Endodermal cell (in vitro differentiated cells): ENCODE results near the gene HYAL1. TPM values are rescaled to one million over a fixed set of nuclear protein-coding genes. Genes with fewer than 3 reads are reported as not detected.
A peak's percentile ranks its signal among the peaks of the same experiment; 100 is the strongest.

ENCODE experiments used
- DNase-seq: peaks from one replicate; pipeline ENCODE4 v3.0.0-alpha.2; 2017
- H3K27ac ChIP-seq: 2 replicates; pipeline ENCODE4 v1.5.1; 2013; ENCODE audit warnings: mild to moderate bottlenecking, low read depth, low read length, moderate library complexity
- H3K27me3 ChIP-seq: 2 replicates; pipeline ENCODE4 v1.6.1; 2013; ENCODE audit warnings: mild to moderate bottlenecking, low read length, moderate library complexity; ENCODE audit not compliant: insufficient read depth, control insufficient read depth, poor library complexity, severe bottlenecking
- H3K36me3 ChIP-seq: 2 replicates; pipeline ENCODE4 v1.7.0; 2013; ENCODE audit warnings: mild to moderate bottlenecking, low read length, moderate library complexity; ENCODE audit not compliant: control insufficient read depth, insufficient read depth
- H3K4me1 ChIP-seq: one replicate; pipeline ENCODE4 v1.7.0; 2013; ENCODE audit warnings: low read length; ENCODE audit not compliant: control insufficient read depth, insufficient read depth
- H3K4me3 ChIP-seq: 2 replicates; pipeline ENCODE4 v1.5.1; 2013; ENCODE audit warnings: mild to moderate bottlenecking, low read length, moderate library complexity
- H3K9ac ChIP-seq: 2 replicates; pipeline ENCODE4 v1.6.1; 2013; ENCODE audit warnings: mild to moderate bottlenecking, low read length, moderate library complexity; ENCODE audit not compliant: poor library complexity, severe bottlenecking; ENCODE audit errors: extremely low read depth
- H3K9me3 ChIP-seq: 2 replicates; pipeline ENCODE4 v1.6.1; 2013; ENCODE audit warnings: mild to moderate bottlenecking, low read length, moderate library complexity; ENCODE audit not compliant: control insufficient read depth
- H3K27ac Mint-ChIP-seq: 2 replicates; pipeline ENCODE4 v1.8.0; 2020; ENCODE audit warnings: mixed read lengths
- H3K27me3 Mint-ChIP-seq: 2 replicates; pipeline ENCODE4 v1.8.0; 2021; ENCODE audit warnings: mild to moderate bottlenecking, mixed read lengths; ENCODE audit not compliant: insufficient read depth
- H3K36me3 Mint-ChIP-seq: 2 replicates; pipeline ENCODE4 v1.8.0; 2020; ENCODE audit warnings: low read depth, mixed read lengths
- H3K4me1 Mint-ChIP-seq: 2 replicates; pipeline ENCODE4 v1.8.0; 2020; ENCODE audit warnings: mixed read lengths
- H3K4me3 Mint-ChIP-seq: 2 replicates; pipeline ENCODE4 v1.8.0; 2020; ENCODE audit warnings: mild to moderate bottlenecking, moderate library complexity, mixed read lengths
- H3K9me3 Mint-ChIP-seq: 2 replicates; pipeline ENCODE4 v1.8.0; 2020; ENCODE audit warnings: mild to moderate bottlenecking, mixed read lengths
- CTCF ChIP-seq: fragments of 200-600 bp; sonication (generic); conservative IDR thresholded peaks from 2 replicates; pipeline ENCODE4 v1.5.0; 2021; ENCODE audit warnings: antibody characterized with exemption, mild to moderate bottlenecking
- WGBS, 2 experiments: methylation state at CpG; one replicate each; pipeline versions ENCODE4 v1.1.5 to v1.1.7; 2013; ENCODE audit warnings: missing lambda C conversion rate in 2 of 2, mixed read lengths in 1 of 2; ENCODE audit not compliant: insufficient coverage in 1 of 2, insufficient read length in 1 of 2; 5-methylcytosine and 5-hydroxymethylcytosine counted together
- total RNA-seq, 2 donors: library from RNA; stranded (reverse); fragmentation: NEBNext Ultra II Directional in 1 of 2; extraction: Animal tissue kit (Norgen Biotek cat#: 25700) in 1 of 2; gene quantifications; 2 replicates in 1 of 2; 3 replicates in 1 of 2; pipeline ENCODE4 v1.2.1, GENCODE V29; 2021

HYAL1 gene
- total RNA-seq, 2 donors from 2014 or later, result 0.92 to 1.8 TPM

GRCh38 chr3:50289130-50289529 lies 14.2 kb downstream of the HYAL1 start:
- WGBS, 2 experiments, result 96 to 97% methylated on average over 5 to 6 of the region's 6 CpGs
- DNase-seq, result no peak
- Histone ChIP-seq H3K27ac (no peak overlapping the region), H3K4me1 (no peaks in the 10 kb centered on the region), H3K9me3 (no peaks in the 10 kb centered on the region), H3K36me3 (peaks cover 29% of the 10 kb centered on the region), H3K9ac (no peak overlapping the region), H3K27me3 (no peaks in the 10 kb centered on the region), H3K4me3 (no peak overlapping the region)
- no peaks in the 10 kb centered on the region for H3K9me3 Mint-ChIP-seq
- H3K4me1 Mint-ChIP-seq, result peaks cover 11% of the 10 kb centered on the region
- no peaks in the 10 kb centered on the region for H3K27me3 Mint-ChIP-seq
- peaks cover 30% of the 10 kb centered on the region for H3K36me3 Mint-ChIP-seq
- TF ChIP-seq CTCF, result no peak
- H3K27ac Mint-ChIP-seq, result no peak overlapping the region
- no peak overlapping the region for H3K4me3 Mint-ChIP-seq

- Mint-ChIP-seq H3K36me3 (peaks cover 30% of the 10 kb centered on the region), H3K9me3 (no peaks in the 10 kb centered on the region), H3K4me3 (no peak overlapping the region), H3K27me3 (no peaks in the 10 kb centered on the region), H3K4me1 (peaks cover 11% of the 10 kb centered on the region), H3K27ac (no peak overlapping the region)
- no peak overlapping the region for H3K27ac ChIP-seq
- peak; percentile 33 for DNase-seq
- H3K36me3 ChIP-seq, result peaks cover 29% of the 10 kb centered on the region
- H3K9me3 ChIP-seq, result no peaks in the 10 kb centered on the region
- 95 to 98% methylated on average over 23 of the region's 23 CpGs for WGBS, 2 experiments
- H3K4me1 ChIP-seq, result no peaks in the 10 kb centered on the region
- TF ChIP-seq CTCF, result no peak
- no peak overlapping the region for H3K9ac ChIP-seq
- no peaks in the 10 kb centered on the region for H3K27me3 ChIP-seq
- H3K4me3 ChIP-seq, result no peak overlapping the region
These were observed 14.9 kb downstream of the HYAL1 start for GRCh38 chr3:50288387-50289007.

GRCh38 chr3:50287262-50287661 lies 16.1 kb downstream of the HYAL1 start:
- peaks cover 29% of the 10 kb centered on the region for H3K36me3 ChIP-seq
- WGBS, 2 experiments, result 86 to 98% methylated on average over 1 of the region's 1 CpG
- H3K27ac ChIP-seq, result no peak overlapping the region
- TF ChIP-seq CTCF, result no peak
- H3K4me1 ChIP-seq, result no peaks in the 10 kb centered on the region
- H3K4me1 Mint-ChIP-seq, result peaks cover 5% of the 10 kb centered on the region
- H3K4me3 ChIP-seq, result no peak overlapping the region
- peaks cover 30% of the 10 kb centered on the region for H3K36me3 Mint-ChIP-seq
- no peak overlapping the region for H3K9ac ChIP-seq
- H3K9me3 Mint-ChIP-seq, result no peaks in the 10 kb centered on the region
- H3K9me3 ChIP-seq, result no peaks in the 10 kb centered on the region
- H3K27ac Mint-ChIP-seq, result no peak overlapping the region
- H3K4me3 Mint-ChIP-seq, result no peak overlapping the region
- H3K27me3 ChIP-seq, result no peaks in the 10 kb centered on the region
- DNase-seq, result no peak
- peaks cover 1% of the 10 kb centered on the region for H3K27me3 Mint-ChIP-seq
